DOHH2 (cell line): ENCODE data around the gene PPIL1.
A peak's percentile ranks its signal among the peaks of the same experiment; 100 is the strongest.

Source experiments
- CTCF ChIP-seq: fragments of 200-600 bp; sonication (generic); IDR thresholded peaks from one replicate; pipeline ENCODE4 v1.5.1; 2014; ENCODE audit warnings: antibody characterized with exemption, mild to moderate bottlenecking, low read depth, low read length; ENCODE audit not compliant: poor library complexity, severe bottlenecking
- EZH2phosphoT487 ChIP-seq: fragments of 200-600 bp; sonication (generic); IDR thresholded peaks from 2 replicates; pipeline ENCODE4 v1.6.1; 2017; ENCODE audit warnings: borderline replicate concordance, mild to moderate bottlenecking, antibody characterized with exemption, low read length, moderate library complexity, mixed read lengths

DNA sequence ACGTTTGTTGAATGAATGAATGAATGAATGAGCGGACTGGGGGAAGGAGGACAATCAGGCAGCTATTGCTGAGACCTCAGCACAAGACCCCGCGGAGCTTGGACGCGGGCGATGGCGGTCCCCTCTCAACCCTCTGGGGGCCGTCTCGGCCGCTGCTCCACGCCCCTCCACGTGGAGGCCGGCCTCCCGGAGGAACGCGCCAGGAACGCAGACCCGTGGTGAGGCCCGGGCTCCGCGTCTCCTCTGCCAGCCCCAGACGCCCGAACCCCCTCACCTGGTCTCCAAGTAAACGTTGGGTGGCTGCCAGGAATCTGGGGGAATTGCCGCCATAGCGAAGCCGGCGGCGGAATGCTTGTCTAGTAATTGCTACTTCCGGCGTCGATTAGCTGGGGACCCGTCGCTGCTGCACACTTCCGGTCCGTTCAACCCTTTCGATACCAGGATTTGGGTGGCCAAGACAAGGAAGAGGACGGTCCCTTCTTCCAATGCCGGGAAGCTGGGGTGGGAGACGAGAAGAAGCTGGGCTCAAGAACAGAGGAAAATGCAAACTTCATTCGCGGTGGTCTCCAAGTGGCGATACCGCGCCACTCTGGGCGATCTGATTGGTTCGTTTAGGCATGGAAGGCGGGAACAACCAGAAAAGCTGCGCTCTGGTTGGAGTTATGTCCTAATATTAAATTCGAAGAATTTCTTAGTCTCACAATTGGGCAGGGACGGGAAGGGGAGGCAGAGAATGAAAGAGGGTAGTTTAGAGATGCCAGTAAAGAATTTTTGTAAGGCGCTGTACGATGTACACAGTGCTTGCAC, at the start of gene PPIL1:
- TF ChIP-seq CTCF (peak; percentile 15), EZH2phosphoT487 (no peak)
